ENCODE data around the gene ARHGEF6.
A peak's percentile ranks its signal among the peaks of the same experiment; 100 is the strongest.
"Not testable (repeated sequence)": the region's sequence is repeated elsewhere in the genome, so short reads cannot be mapped to it uniquely, and the experiment has no call there.

ARHGEF6 gene

GRCh38 chrX:136780763-136781162 lies at the start of gene ARHGEF6:
Gene ARHGEF6, minus strand, starts transcription at chrX:136780932. Its CDS starts 50 bp downstream, at chrX:136780882.
- DNase-seq (ENCODE audit: low spot score in 2 of 2) (no peak), ATAC-seq (replicated peaks; ENCODE audit: extremely low read depth, poor library complexity, severe bottlenecking) (peak; percentile 77)
- Mint-ChIP-seq H3K9me3 (no peaks in the 10 kb centered on the region), H3K4me1 (peaks cover 46% of the 10 kb centered on the region), H3K4me3 (peak within 1 kb of the TSS; percentile 90), H3K36me3 (ENCODE audit: insufficient read depth) (peaks cover 6% of the 10 kb centered on the region), H3K27ac (ENCODE audit: low read depth) (peak within 1 kb of the TSS; percentile 93), H3K27me3 (no peaks in the 10 kb centered on the region)

- no peak overlapping the region for H3K27ac Mint-ChIP-seq (ENCODE audit: low read depth)
- ATAC-seq (replicated peaks; ENCODE audit: extremely low read depth, poor library complexity, severe bottlenecking), result no peak
- H3K4me3 Mint-ChIP-seq, result no peak overlapping the region
- H3K4me1 Mint-ChIP-seq, result no peaks in the 10 kb centered on the region
- no peak for DNase-seq (ENCODE audit: low spot score in 2 of 2)
- no peaks in the 10 kb centered on the region for H3K9me3 Mint-ChIP-seq
- peaks cover 2% of the 10 kb centered on the region for H3K36me3 Mint-ChIP-seq (ENCODE audit: insufficient read depth)
- no peaks in the 10 kb centered on the region for H3K27me3 Mint-ChIP-seq
Observed at GRCh38 chrX:136829413-136829812, 48.7 kb upstream of the ARHGEF6 start.

- H3K4me1 Mint-ChIP-seq, result no peaks in the 10 kb centered on the region
- peaks cover 2% of the 10 kb centered on the region for H3K36me3 Mint-ChIP-seq (ENCODE audit: insufficient read depth)
- H3K9me3 Mint-ChIP-seq, result no peaks in the 10 kb centered on the region
- no peaks in the 10 kb centered on the region for H3K27me3 Mint-ChIP-seq
- no peak overlapping the region for H3K4me3 Mint-ChIP-seq
- no peak overlapping the region for H3K27ac Mint-ChIP-seq (ENCODE audit: low read depth)
- DNase-seq (ENCODE audit: low spot score in 2 of 2) (no peak), ATAC-seq (replicated peaks; ENCODE audit: extremely low read depth, poor library complexity, severe bottlenecking) (no peak)
Observed at GRCh38 chrX:136828830-136829229, 48.1 kb upstream of the ARHGEF6 start.

- Mint-ChIP-seq H3K36me3 (ENCODE audit: insufficient read depth) (peaks cover 2% of the 10 kb centered on the region), H3K9me3 (no peaks in the 10 kb centered on the region)
- no peak for DNase-seq (ENCODE audit: low spot score in 2 of 2)
Observed at GRCh38 chrX:136827026-136827425, 46.3 kb upstream of the ARHGEF6 start.

GRCh38 chrX:136825771-136826170 lies 45.0 kb upstream of the ARHGEF6 start:
- Mint-ChIP-seq H3K36me3 (ENCODE audit: insufficient read depth) (peaks cover 2% of the 10 kb centered on the region), H3K9me3 (no peaks in the 10 kb centered on the region), H3K4me3 (no peak overlapping the region), H3K4me1 (no peaks in the 10 kb centered on the region), H3K27ac (ENCODE audit: low read depth) (no peak overlapping the region), H3K27me3 (no peaks in the 10 kb centered on the region)
- DNase-seq (ENCODE audit: low spot score in 2 of 2) (no peak), ATAC-seq (replicated peaks; ENCODE audit: extremely low read depth, poor library complexity, severe bottlenecking) (no peak)

More at GRCh38 chrX:136827026-136827425, 46.3 kb upstream of the ARHGEF6 start:
- H3K4me3 Mint-ChIP-seq, result no peak overlapping the region
- no peaks in the 10 kb centered on the region for H3K4me1 Mint-ChIP-seq
- ATAC-seq (replicated peaks; ENCODE audit: extremely low read depth, poor library complexity, severe bottlenecking), result no peak
- no peak overlapping the region for H3K27ac Mint-ChIP-seq (ENCODE audit: low read depth)
- H3K27me3 Mint-ChIP-seq, result no peaks in the 10 kb centered on the region

GRCh38 chrX:136823175-136823574 lies 42.4 kb upstream of the ARHGEF6 start:
- no peak for DNase-seq (ENCODE audit: low spot score in 2 of 2)
- no peaks in the 10 kb centered on the region for H3K27me3 Mint-ChIP-seq
- H3K27ac Mint-ChIP-seq (ENCODE audit: low read depth), result no peak overlapping the region
- no peaks in the 10 kb centered on the region for H3K36me3 Mint-ChIP-seq (ENCODE audit: insufficient read depth)
- no peak for ATAC-seq (replicated peaks; ENCODE audit: extremely low read depth, poor library complexity, severe bottlenecking)
- H3K9me3 Mint-ChIP-seq, result no peaks in the 10 kb centered on the region
- no peaks in the 10 kb centered on the region for H3K4me1 Mint-ChIP-seq
- no peak overlapping the region for H3K4me3 Mint-ChIP-seq

- no peak for ATAC-seq (replicated peaks; ENCODE audit: extremely low read depth, poor library complexity, severe bottlenecking)
- DNase-seq (ENCODE audit: low spot score in 2 of 2), result no peak
Observed at GRCh38 chrX:136822337-136823095, 41.8 kb upstream of the ARHGEF6 start.

GRCh38 chrX:136819756-136820155 lies 39.0 kb upstream of the ARHGEF6 start:
- H3K27me3 Mint-ChIP-seq; H3K4me3 Mint-ChIP-seq; DNase-seq (ENCODE audit: low spot score in 2 of 2); H3K27ac Mint-ChIP-seq (ENCODE audit: low read depth); H3K9me3 Mint-ChIP-seq; ATAC-seq (replicated peaks; ENCODE audit: extremely low read depth, poor library complexity, severe bottlenecking); H3K36me3 Mint-ChIP-seq (ENCODE audit: insufficient read depth); H3K4me1 Mint-ChIP-seq: not testable (repeated sequence)

More at GRCh38 chrX:136822337-136823095, 41.8 kb upstream of the ARHGEF6 start:
- Mint-ChIP-seq H3K36me3 (ENCODE audit: insufficient read depth) (no peaks in the 10 kb centered on the region), H3K4me1 (no peaks in the 10 kb centered on the region), H3K9me3 (no peaks in the 10 kb centered on the region), H3K4me3 (no peak overlapping the region), H3K27ac (ENCODE audit: low read depth) (no peak overlapping the region), H3K27me3 (no peaks in the 10 kb centered on the region)

GRCh38 chrX:136819031-136819703 lies 38.4 kb upstream of the ARHGEF6 start:
- ATAC-seq (replicated peaks; ENCODE audit: extremely low read depth, poor library complexity, severe bottlenecking), result no peak
- H3K27me3 Mint-ChIP-seq, result no peaks in the 10 kb centered on the region

GRCh38 chrX:136816975-136817374 lies 36.2 kb upstream of the ARHGEF6 start:
- Mint-ChIP-seq H3K4me3 (no peak overlapping the region), H3K27ac (ENCODE audit: low read depth) (no peak overlapping the region), H3K4me1 (no peaks in the 10 kb centered on the region), H3K9me3 (no peaks in the 10 kb centered on the region), H3K36me3 (ENCODE audit: insufficient read depth) (no peaks in the 10 kb centered on the region), H3K27me3 (no peaks in the 10 kb centered on the region)
- ATAC-seq (replicated peaks; ENCODE audit: extremely low read depth, poor library complexity, severe bottlenecking), result no peak
- DNase-seq (ENCODE audit: low spot score in 2 of 2), result no peak

More at GRCh38 chrX:136819031-136819703, 38.4 kb upstream of the ARHGEF6 start:
- H3K36me3 Mint-ChIP-seq (ENCODE audit: insufficient read depth), result no peaks in the 10 kb centered on the region
- no peak for DNase-seq (ENCODE audit: low spot score in 2 of 2)
- no peaks in the 10 kb centered on the region for H3K9me3 Mint-ChIP-seq
- no peak overlapping the region for H3K27ac Mint-ChIP-seq (ENCODE audit: low read depth)
- H3K4me1 Mint-ChIP-seq, result no peaks in the 10 kb centered on the region
- H3K4me3 Mint-ChIP-seq, result no peak overlapping the region

GRCh38 chrX:136814847-136815750 lies 34.4 kb upstream of the ARHGEF6 start:
- Mint-ChIP-seq H3K4me3 (no peak overlapping the region), H3K36me3 (ENCODE audit: insufficient read depth) (no peaks in the 10 kb centered on the region), H3K27ac (ENCODE audit: low read depth) (no peak overlapping the region), H3K4me1 (no peaks in the 10 kb centered on the region), H3K9me3 (no peaks in the 10 kb centered on the region), H3K27me3 (no peaks in the 10 kb centered on the region)
- DNase-seq (ENCODE audit: low spot score in 2 of 2) (no peak), ATAC-seq (replicated peaks; ENCODE audit: extremely low read depth, poor library complexity, severe bottlenecking) (no peak)

GRCh38 chrX:136812286-136812685 lies 31.6 kb upstream of the ARHGEF6 start:
- no peaks in the 10 kb centered on the region for H3K27me3 Mint-ChIP-seq
- DNase-seq (ENCODE audit: low spot score in 2 of 2), result no peak
- ATAC-seq (replicated peaks; ENCODE audit: extremely low read depth, poor library complexity, severe bottlenecking), result no peak
- H3K9me3 Mint-ChIP-seq, result no peaks in the 10 kb centered on the region
- no peak overlapping the region for H3K27ac Mint-ChIP-seq (ENCODE audit: low read depth)
- no peak overlapping the region for H3K4me3 Mint-ChIP-seq
- peaks cover 2% of the 10 kb centered on the region for H3K36me3 Mint-ChIP-seq (ENCODE audit: insufficient read depth)
- H3K4me1 Mint-ChIP-seq, result no peaks in the 10 kb centered on the region

Measured in central memory CD8-positive, alpha-beta T cell (primary cell).